Astrocyte (in vitro differentiated cells and primary cell): ENCODE results near the gene LRP1B. TPM values are rescaled to one million over a fixed set of nuclear protein-coding genes. Genes with fewer than 3 reads are reported as not detected.

ENCODE experiments used
- DNase-seq: peaks from one replicate; pipeline ENCODE4 v3.0.0-alpha.2; 2010; ENCODE audit warnings: low read depth
- FAIRE-seq: peaks from 2 replicates; lab custom pipeline; 2011; peaks lifted over from hg19 to GRCh38; lab: Jason Lieb, UNC
- H2AFZ ChIP-seq: 2 replicates; pipeline ENCODE4 v1.6.0; 2012; ENCODE audit warnings: low read depth, low read length, inconsistent platforms
- H3K27ac ChIP-seq: 2 replicates; pipeline ENCODE4 v1.5.1; 2011; ENCODE audit warnings: low read depth, low read length, inconsistent platforms
- H3K27me3 ChIP-seq: 2 replicates; pipeline ENCODE4 v1.6.0; 2011; ENCODE audit warnings: low read length, inconsistent platforms; ENCODE audit not compliant: insufficient read depth
- H3K36me3 ChIP-seq: 2 replicates; pipeline ENCODE4 v1.5.1; 2011; ENCODE audit warnings: low read length, inconsistent platforms; ENCODE audit not compliant: insufficient read depth
- H3K4me1 ChIP-seq: 2 replicates; pipeline ENCODE4 v1.5.1; 2011; ENCODE audit warnings: low read length, inconsistent platforms; ENCODE audit not compliant: insufficient read depth
- H3K4me2 ChIP-seq: 2 replicates; pipeline ENCODE4 v1.6.0; 2012; ENCODE audit warnings: low read length, inconsistent platforms
- H3K4me3 ChIP-seq: 2 replicates; pipeline ENCODE4 v1.5.1; 2011; ENCODE audit warnings: low read depth, mild to moderate bottlenecking, low read length, inconsistent platforms; ENCODE audit not compliant: insufficient read depth
- H3K79me2 ChIP-seq: 2 replicates; pipeline ENCODE4 v1.6.0; 2012; ENCODE audit warnings: mild to moderate bottlenecking, low read length, inconsistent platforms; ENCODE audit not compliant: insufficient read depth
- H3K9ac ChIP-seq: 2 replicates; pipeline ENCODE4 v1.6.0; 2012; ENCODE audit warnings: mild to moderate bottlenecking, low read length, inconsistent platforms
- H3K9me3 ChIP-seq: 2 replicates; pipeline ENCODE4 v1.5.1; 2012; ENCODE audit warnings: low read depth, mild to moderate bottlenecking, low read length, inconsistent platforms; ENCODE audit not compliant: insufficient read depth
- H4K20me1 ChIP-seq: 2 replicates; pipeline ENCODE4 v1.6.0; 2012; ENCODE audit warnings: low read length, inconsistent platforms; ENCODE audit not compliant: insufficient read depth
- H3K27ac Mint-ChIP-seq: one replicate; pipeline ENCODE4 v1.8.0; 2021; ENCODE audit warnings: mild to moderate bottlenecking, mixed read lengths; ENCODE audit not compliant: unreplicated experiment
- H3K27me3 Mint-ChIP-seq: one replicate; pipeline ENCODE4 v1.8.0; 2021; ENCODE audit warnings: low read depth, mixed read lengths; ENCODE audit not compliant: unreplicated experiment
- H3K36me3 Mint-ChIP-seq: one replicate; pipeline ENCODE4 v1.8.0; 2021; ENCODE audit warnings: low read depth, mixed read lengths; ENCODE audit not compliant: unreplicated experiment
- H3K4me1 Mint-ChIP-seq: one replicate; pipeline ENCODE4 v1.8.0; 2021; ENCODE audit warnings: low read depth, mixed read lengths; ENCODE audit not compliant: unreplicated experiment
- H3K4me3 Mint-ChIP-seq: one replicate; pipeline ENCODE4 v1.8.0; 2021; ENCODE audit warnings: mild to moderate bottlenecking, moderate library complexity, mixed read lengths; ENCODE audit not compliant: unreplicated experiment
- H3K9me3 Mint-ChIP-seq: one replicate; pipeline ENCODE4 v1.8.0; 2021; ENCODE audit warnings: mild to moderate bottlenecking, mixed read lengths; ENCODE audit not compliant: unreplicated experiment
- EZH2 ChIP-seq: IDR thresholded peaks from 2 replicates; pipeline ENCODE4 v1.6.1; 2012; ENCODE audit warnings: mild to moderate bottlenecking, low read length, inconsistent platforms; ENCODE audit not compliant: insufficient read depth
- total RNA-seq: library from RNA; stranded (reverse); gene quantifications from 2 replicates; pipeline ENCODE4 v1.2.1, GENCODE V29; 2021
- TF ChIP-seq, protein P1 (sequence below): IDR thresholded peaks from 2 replicates; pipeline ENCODE4 v1.5.1; 2011; ENCODE audit warnings: low read depth, mild to moderate bottlenecking, inconsistent platforms, low read length, moderate library complexity; ENCODE audit not compliant: insufficient read depth

Gene LRP1B
- total RNA-seq, 1 donor from 2014 or later, result 1.5 TPM

DNA sequence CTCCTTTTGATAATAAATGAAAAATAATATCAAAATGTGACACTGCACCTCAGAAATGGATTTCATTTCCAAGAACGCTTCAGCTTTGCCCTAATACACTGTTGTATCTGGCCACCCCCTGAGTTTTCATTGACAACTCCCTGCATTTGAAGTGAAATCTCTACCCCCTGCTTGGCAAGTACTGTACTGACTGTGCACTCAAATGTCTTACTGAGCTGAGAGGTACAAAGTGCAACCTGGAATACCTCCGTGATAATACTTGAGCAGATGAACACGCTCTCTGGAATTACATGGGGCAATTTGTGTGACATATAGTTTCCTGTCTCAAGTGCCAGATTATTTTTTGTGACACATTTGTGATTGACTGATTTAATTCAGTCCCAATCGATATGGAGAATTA, 231.1 kb downstream of the LRP1B start:
- H3K27ac ChIP-seq, result no peak overlapping the region
- H3K27me3 ChIP-seq, result no peaks in the 10 kb centered on the region
- H4K20me1 ChIP-seq, result no peaks in the 10 kb centered on the region
- no peak overlapping the region for H3K4me3 ChIP-seq
- Mint-ChIP-seq H3K36me3 (no peaks in the 10 kb centered on the region), H3K27me3 (no peaks in the 10 kb centered on the region), H3K9me3 (no peaks in the 10 kb centered on the region), H3K27ac (no peak overlapping the region), H3K4me1 (no peaks in the 10 kb centered on the region), H3K4me3 (no peak overlapping the region)
- FAIRE-seq (no peak), DNase-seq (no peak)
- H3K9ac ChIP-seq, result no peak overlapping the region
- H3K4me1 ChIP-seq, result no peaks in the 10 kb centered on the region
- no peak overlapping the region for H2AFZ ChIP-seq
- no peaks in the 10 kb centered on the region for H3K36me3 ChIP-seq
- H3K4me2 ChIP-seq, result no peak overlapping the region
- H3K9me3 ChIP-seq, result no peaks in the 10 kb centered on the region
- H3K79me2 ChIP-seq, result no peaks in the 10 kb centered on the region
- TF ChIP-seq, protein P1, sequence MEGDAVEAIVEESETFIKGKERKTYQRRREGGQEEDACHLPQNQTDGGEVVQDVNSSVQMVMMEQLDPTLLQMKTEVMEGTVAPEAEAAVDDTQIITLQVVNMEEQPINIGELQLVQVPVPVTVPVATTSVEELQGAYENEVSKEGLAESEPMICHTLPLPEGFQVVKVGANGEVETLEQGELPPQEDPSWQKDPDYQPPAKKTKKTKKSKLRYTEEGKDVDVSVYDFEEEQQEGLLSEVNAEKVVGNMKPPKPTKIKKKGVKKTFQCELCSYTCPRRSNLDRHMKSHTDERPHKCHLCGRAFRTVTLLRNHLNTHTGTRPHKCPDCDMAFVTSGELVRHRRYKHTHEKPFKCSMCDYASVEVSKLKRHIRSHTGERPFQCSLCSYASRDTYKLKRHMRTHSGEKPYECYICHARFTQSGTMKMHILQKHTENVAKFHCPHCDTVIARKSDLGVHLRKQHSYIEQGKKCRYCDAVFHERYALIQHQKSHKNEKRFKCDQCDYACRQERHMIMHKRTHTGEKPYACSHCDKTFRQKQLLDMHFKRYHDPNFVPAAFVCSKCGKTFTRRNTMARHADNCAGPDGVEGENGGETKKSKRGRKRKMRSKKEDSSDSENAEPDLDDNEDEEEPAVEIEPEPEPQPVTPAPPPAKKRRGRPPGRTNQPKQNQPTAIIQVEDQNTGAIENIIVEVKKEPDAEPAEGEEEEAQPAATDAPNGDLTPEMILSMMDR, result no peak
- no peak for TF ChIP-seq EZH2

GRCh38 chr2:141889788-141890187, 241.0 kb downstream of the LRP1B start:
- no peaks in the 10 kb centered on the region for H3K27me3 Mint-ChIP-seq
- H2AFZ ChIP-seq, result no peak overlapping the region
- H3K9me3 ChIP-seq, result no peaks in the 10 kb centered on the region
- DNase-seq (no peak), FAIRE-seq (no peak)
- H3K79me2 ChIP-seq, result no peaks in the 10 kb centered on the region
- H3K4me2 ChIP-seq, result no peak overlapping the region
- no peaks in the 10 kb centered on the region for H3K27me3 ChIP-seq
- no peaks in the 10 kb centered on the region for H3K4me1 ChIP-seq
- H3K36me3 Mint-ChIP-seq, result no peaks in the 10 kb centered on the region
- no peak overlapping the region for H3K27ac ChIP-seq
- no peak overlapping the region for H3K4me3 Mint-ChIP-seq
- H3K9me3 Mint-ChIP-seq, result no peaks in the 10 kb centered on the region
- no peaks in the 10 kb centered on the region for H3K4me1 Mint-ChIP-seq
- no peak for TF ChIP-seq EZH2
- TF ChIP-seq, protein P1, result no peak
- no peak overlapping the region for H3K4me3 ChIP-seq
- no peaks in the 10 kb centered on the region for H3K36me3 ChIP-seq
- no peaks in the 10 kb centered on the region for H4K20me1 ChIP-seq
- no peak overlapping the region for H3K27ac Mint-ChIP-seq
- H3K9ac ChIP-seq, result no peak overlapping the region

DNA sequence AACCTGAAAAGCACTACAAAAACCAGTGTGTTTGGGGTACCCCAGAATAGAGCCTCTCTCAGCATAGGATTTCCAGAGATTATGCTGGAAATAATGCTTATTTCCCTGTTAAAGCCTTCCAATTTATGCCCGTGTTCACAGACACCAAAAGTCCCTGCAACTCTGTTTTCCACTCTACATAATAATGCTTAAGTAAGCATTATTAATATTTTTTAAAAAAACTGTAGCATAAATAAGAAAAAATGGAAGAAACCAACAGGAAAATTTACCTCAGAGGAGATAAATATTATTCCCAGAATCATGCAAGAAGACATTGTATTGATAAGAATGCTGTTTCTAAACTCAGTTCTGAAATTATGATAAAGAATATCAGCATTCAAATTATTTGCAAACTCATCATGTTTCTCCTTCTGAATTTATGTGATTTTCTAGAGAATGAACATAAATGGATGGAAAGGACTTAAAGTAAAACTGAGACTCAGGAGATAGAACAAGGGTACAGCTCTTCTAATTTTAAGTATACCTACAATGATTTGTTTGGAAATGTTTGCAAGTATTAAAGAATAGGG, 241.7 kb downstream of the LRP1B start:
- Histone ChIP-seq H3K79me2 (no peaks in the 10 kb centered on the region), H3K4me1 (no peaks in the 10 kb centered on the region), H2AFZ (no peak overlapping the region), H4K20me1 (no peaks in the 10 kb centered on the region), H3K27me3 (no peaks in the 10 kb centered on the region), H3K4me3 (no peak overlapping the region), H3K4me2 (no peak overlapping the region), H3K36me3 (no peaks in the 10 kb centered on the region), H3K9me3 (no peaks in the 10 kb centered on the region), H3K9ac (no peak overlapping the region), H3K27ac (no peak overlapping the region)
- TF ChIP-seq EZH2, result no peak
- TF ChIP-seq, protein P1, result no peak
- FAIRE-seq, result no peak
- H3K27ac Mint-ChIP-seq, result no peak overlapping the region
- no peaks in the 10 kb centered on the region for H3K27me3 Mint-ChIP-seq
- H3K36me3 Mint-ChIP-seq, result no peaks in the 10 kb centered on the region
- no peaks in the 10 kb centered on the region for H3K4me1 Mint-ChIP-seq
- no peaks in the 10 kb centered on the region for H3K9me3 Mint-ChIP-seq
- no peak for DNase-seq
- H3K4me3 Mint-ChIP-seq, result no peak overlapping the region
